Panc1 (cell line): Measurements from ENCODE around the gene PON1. TPM values are rescaled to one million over a fixed set of nuclear protein-coding genes. Genes with fewer than 3 reads are reported as not detected.
A peak's percentile ranks its signal among the peaks of the same experiment; 100 is the strongest.

Experiments used
- ATAC-seq: fragments of 200-7000 bp; cut with Tn5 transposase; 2 replicates; pipeline ENCODE4 v1.9.1; 2020; ENCODE audit warnings: mild to moderate bottlenecking, moderate library complexity
- BruUV-seq: library from RNA; stranded (reverse); fragments of 400-500 nt; replicated peaks from 2 replicates; lab custom pipeline; 2021; lab: Mats Ljungman, UMichigan
- CTCF ChIA-PET: fragments of 300-600 bp; sonication (Branson Sonifier 250); formaldehyde crosslinking; loops from one replicate; lab custom pipeline; 2022; ENCODE audit warnings: antibody characterized with exemption; lab: Charles Lee
- POLR2A ChIA-PET: fragments of 300-600 bp; sonication (Branson Sonifier 250); formaldehyde crosslinking; loops from one replicate; lab custom pipeline; 2022; ENCODE audit warnings: antibody characterized with exemption; lab: Charles Lee
- DNase-seq: peaks from one replicate; pipeline ENCODE4 v3.0.0-alpha.2; 2010; ENCODE audit warnings: low read depth, low spot score
- H3K27ac ChIP-seq: 2 replicates; pipeline ENCODE4 v1.5.1; 2011; ENCODE audit warnings: mild to moderate bottlenecking, low read length, inconsistent platforms
- H3K27me3 ChIP-seq: fragments of 200-500 bp; sonication (Bioruptor generic); 2 replicates; pipeline ENCODE4 v1.6.0; 2014; ENCODE audit warnings: low read length, inconsistent platforms; ENCODE audit not compliant: control insufficient read depth, insufficient read depth
- H3K36me3 ChIP-seq: fragments of 200-500 bp; sonication (Bioruptor generic); 2 replicates; pipeline ENCODE4 v1.5.1; 2014; ENCODE audit warnings: inconsistent platforms, mild to moderate bottlenecking, low read length, moderate library complexity; ENCODE audit not compliant: control insufficient read depth, insufficient read depth
- H3K4me1 ChIP-seq: 2 replicates; pipeline ENCODE4 v1.5.1; 2011; ENCODE audit warnings: inconsistent platforms, mild to moderate bottlenecking, low read length, moderate library complexity; ENCODE audit not compliant: control insufficient read depth, insufficient read depth
- H3K4me3 ChIP-seq, 2 experiments: 2 replicates each; pipeline ENCODE4 v1.5.1; 2011 to 2012; ENCODE audit warnings: low read depth in 2 of 2, low read length in 2 of 2, mild to moderate bottlenecking in 2 of 2, inconsistent platforms in 1 of 2, moderate library complexity in 1 of 2
- H3K9me3 ChIP-seq: fragments of 200-500 bp; sonication (Bioruptor generic); 2 replicates; pipeline ENCODE4 v1.5.1; 2014; ENCODE audit warnings: low read depth, mild to moderate bottlenecking, inconsistent platforms, low read length, moderate library complexity; ENCODE audit not compliant: control insufficient read depth, insufficient read depth
- POLR2AphosphoS5 ChIP-seq: IDR thresholded peaks from 2 replicates; pipeline ENCODE4 v1.6.1; 2012; ENCODE audit warnings: mild to moderate bottlenecking, low read depth, low read length, moderate library complexity
- SIN3A ChIP-seq: IDR thresholded peaks from 2 replicates; pipeline ENCODE4 v1.6.1; 2012; ENCODE audit warnings: low read depth, mild to moderate bottlenecking, low read length, moderate library complexity, borderline replicate concordance; ENCODE audit not compliant: insufficient read depth
- TCF7L2 ChIP-seq: IDR thresholded peaks from 2 replicates; pipeline ENCODE4 v1.6.1; 2011; ENCODE audit warnings: mild to moderate bottlenecking, low read depth, low read length, inconsistent platforms
- in situ Hi-C: cut with HindIII; loops from 2 replicates; pipeline ENCODE4 v1.10.0; 2016; ENCODE audit warnings: low sequenced_read_pairs, low pct_unique_long_range_greater_than_20kb
- intact Hi-C: fragments of 100-400 bp; cut with micrococcal nuclease; formaldehyde crosslinking; loops from one replicate; pipeline ENCODE4 v1.10.0; 2022; ENCODE audit not compliant: unreplicated experiment
- total RNA-seq: library from RNA; stranded (reverse); gene quantifications from one replicate; pipeline ENCODE4 v1.2.1, GENCODE V29; 2021; ENCODE audit not compliant: unreplicated experiment
- TF ChIP-seq, protein P1 (sequence below): fragments of 450-650 bp; IDR thresholded peaks from 2 replicates; pipeline ENCODE4 v1.5.1; 2017; ENCODE audit warnings: mild to moderate bottlenecking
- TF ChIP-seq, protein P2 (sequence below), 2 experiments: IDR thresholded peaks; 2 replicates each; pipeline ENCODE4 v1.6.1; 2011 to 2012; ENCODE audit warnings: low read depth in 2 of 2, control low read depth in 1 of 2, low read length in 1 of 2, mild to moderate bottlenecking in 1 of 2, moderate library complexity in 1 of 2; ENCODE audit not compliant: insufficient read depth in 1 of 2

The PON1 gene
- total RNA-seq, 1 experiment from 2014 or later = not detected

DNA sequence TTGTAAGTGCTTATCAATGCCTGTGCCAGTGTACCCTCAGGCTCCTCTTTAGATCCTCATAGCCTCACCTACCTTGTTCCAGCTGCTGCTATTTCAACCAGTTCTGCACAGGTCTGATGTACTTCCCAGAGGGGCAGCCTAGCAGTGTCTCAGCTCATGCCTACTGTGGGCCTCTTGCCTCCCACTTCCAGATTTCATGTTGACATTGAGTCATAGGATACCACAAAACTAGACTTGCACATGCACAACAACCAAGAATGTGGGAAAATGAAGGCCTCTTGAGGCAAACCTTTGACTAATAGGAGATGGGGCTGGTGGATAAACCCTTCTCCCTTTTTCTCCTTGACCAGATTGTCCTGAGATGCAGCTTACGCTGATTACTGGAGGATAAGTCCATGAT is 40.8 kb upstream of the PON1 start:
- H3K27me3 ChIP-seq = no peaks in the 10 kb centered on the region
- ATAC-seq (no peak), DNase-seq (no peak)
- H3K4me3 ChIP-seq = no peak overlapping the region
- in situ Hi-C loops (no loop called here), intact Hi-C loops (no loop called here)
- no TSS peak for BruUV-seq
- POLR2A ChIA-PET = no interaction called here
- CTCF ChIA-PET = interaction anchor here (0.5 kb wide), 1 partner anchor 62 kb away, joined by 3 read pairs; no protein-coding TSS in a partner anchor
- no peaks in the 10 kb centered on the region for H3K9me3 ChIP-seq
- no peak overlapping the region for H3K27ac ChIP-seq
- TF ChIP-seq SIN3A = no peak
- TF ChIP-seq, protein P1, sequence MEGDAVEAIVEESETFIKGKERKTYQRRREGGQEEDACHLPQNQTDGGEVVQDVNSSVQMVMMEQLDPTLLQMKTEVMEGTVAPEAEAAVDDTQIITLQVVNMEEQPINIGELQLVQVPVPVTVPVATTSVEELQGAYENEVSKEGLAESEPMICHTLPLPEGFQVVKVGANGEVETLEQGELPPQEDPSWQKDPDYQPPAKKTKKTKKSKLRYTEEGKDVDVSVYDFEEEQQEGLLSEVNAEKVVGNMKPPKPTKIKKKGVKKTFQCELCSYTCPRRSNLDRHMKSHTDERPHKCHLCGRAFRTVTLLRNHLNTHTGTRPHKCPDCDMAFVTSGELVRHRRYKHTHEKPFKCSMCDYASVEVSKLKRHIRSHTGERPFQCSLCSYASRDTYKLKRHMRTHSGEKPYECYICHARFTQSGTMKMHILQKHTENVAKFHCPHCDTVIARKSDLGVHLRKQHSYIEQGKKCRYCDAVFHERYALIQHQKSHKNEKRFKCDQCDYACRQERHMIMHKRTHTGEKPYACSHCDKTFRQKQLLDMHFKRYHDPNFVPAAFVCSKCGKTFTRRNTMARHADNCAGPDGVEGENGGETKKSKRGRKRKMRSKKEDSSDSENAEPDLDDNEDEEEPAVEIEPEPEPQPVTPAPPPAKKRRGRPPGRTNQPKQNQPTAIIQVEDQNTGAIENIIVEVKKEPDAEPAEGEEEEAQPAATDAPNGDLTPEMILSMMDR = no peak
- TF ChIP-seq, protein P2, sequence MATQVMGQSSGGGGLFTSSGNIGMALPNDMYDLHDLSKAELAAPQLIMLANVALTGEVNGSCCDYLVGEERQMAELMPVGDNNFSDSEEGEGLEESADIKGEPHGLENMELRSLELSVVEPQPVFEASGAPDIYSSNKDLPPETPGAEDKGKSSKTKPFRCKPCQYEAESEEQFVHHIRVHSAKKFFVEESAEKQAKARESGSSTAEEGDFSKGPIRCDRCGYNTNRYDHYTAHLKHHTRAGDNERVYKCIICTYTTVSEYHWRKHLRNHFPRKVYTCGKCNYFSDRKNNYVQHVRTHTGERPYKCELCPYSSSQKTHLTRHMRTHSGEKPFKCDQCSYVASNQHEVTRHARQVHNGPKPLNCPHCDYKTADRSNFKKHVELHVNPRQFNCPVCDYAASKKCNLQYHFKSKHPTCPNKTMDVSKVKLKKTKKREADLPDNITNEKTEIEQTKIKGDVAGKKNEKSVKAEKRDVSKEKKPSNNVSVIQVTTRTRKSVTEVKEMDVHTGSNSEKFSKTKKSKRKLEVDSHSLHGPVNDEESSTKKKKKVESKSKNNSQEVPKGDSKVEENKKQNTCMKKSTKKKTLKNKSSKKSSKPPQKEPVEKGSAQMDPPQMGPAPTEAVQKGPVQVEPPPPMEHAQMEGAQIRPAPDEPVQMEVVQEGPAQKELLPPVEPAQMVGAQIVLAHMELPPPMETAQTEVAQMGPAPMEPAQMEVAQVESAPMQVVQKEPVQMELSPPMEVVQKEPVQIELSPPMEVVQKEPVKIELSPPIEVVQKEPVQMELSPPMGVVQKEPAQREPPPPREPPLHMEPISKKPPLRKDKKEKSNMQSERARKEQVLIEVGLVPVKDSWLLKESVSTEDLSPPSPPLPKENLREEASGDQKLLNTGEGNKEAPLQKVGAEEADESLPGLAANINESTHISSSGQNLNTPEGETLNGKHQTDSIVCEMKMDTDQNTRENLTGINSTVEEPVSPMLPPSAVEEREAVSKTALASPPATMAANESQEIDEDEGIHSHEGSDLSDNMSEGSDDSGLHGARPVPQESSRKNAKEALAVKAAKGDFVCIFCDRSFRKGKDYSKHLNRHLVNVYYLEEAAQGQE (IDR thresholded peaks at IDR 0.05; ENCODE audit: insufficient read depth in 1 of 2, low read depth in 2 of 2, low read length in 1 of 2) = no peak
- TF ChIP-seq TCF7L2 = no peak
- no peak for TF ChIP-seq POLR2AphosphoS5
- no peaks in the 10 kb centered on the region for H3K36me3 ChIP-seq
- H3K4me1 ChIP-seq = no peaks in the 10 kb centered on the region

GRCh38 chr7:95357623-95358022 is 33.3 kb upstream of the PON1 start:
- 0 out of 2 replicates have a peak, but pooled peaks have one; percentile 34 for TF ChIP-seq TCF7L2
- TF ChIP-seq, protein P2 (IDR thresholded peaks at IDR 0.05; ENCODE audit: insufficient read depth in 1 of 2, low read depth in 2 of 2, low read length in 1 of 2) = no peak
- Histone ChIP-seq H3K27ac (no peak overlapping the region), H3K9me3 (no peaks in the 10 kb centered on the region), H3K4me3 (no peak overlapping the region), H3K4me1 (no peaks in the 10 kb centered on the region), H3K36me3 (no peaks in the 10 kb centered on the region), H3K27me3 (no peaks in the 10 kb centered on the region)
- no peak for DNase-seq
- in situ Hi-C loops = no loop called here
- ChIA-PET POLR2A (no interaction called here), CTCF (no interaction called here)
- intact Hi-C loops = no loop called here
- no TSS peak for BruUV-seq
- ATAC-seq = no peak
